IPS-NIHi11 (cell line): ENCODE results near the gene METTL1.

Experiments
- DNase-seq: peaks from one replicate; pipeline ENCODE4 v3.0.0; 2012; ENCODE audit warnings: mixed read lengths, low spot score

METTL1 gene

DNA sequence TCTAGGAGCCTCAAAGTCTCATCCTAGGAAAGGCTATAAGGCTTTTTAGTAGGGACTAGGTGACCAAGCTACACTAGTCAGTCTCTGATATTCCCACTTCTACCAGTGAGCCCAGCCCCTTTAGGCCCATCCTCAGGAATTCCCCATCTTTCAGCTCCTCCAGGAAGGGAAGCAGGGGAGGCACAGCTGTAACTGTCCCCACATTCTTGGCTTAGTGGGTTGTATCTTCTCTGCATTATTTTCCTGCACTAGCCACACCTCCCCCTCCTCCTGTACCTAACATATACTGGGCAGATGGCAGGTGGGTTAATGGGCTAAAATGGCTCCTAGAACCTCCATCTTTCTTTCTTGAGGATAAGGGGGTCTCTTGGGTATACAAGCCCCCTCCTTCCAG lies 4.6 kb downstream of the METTL1 start:
- DNase-seq: no peak

DNA sequence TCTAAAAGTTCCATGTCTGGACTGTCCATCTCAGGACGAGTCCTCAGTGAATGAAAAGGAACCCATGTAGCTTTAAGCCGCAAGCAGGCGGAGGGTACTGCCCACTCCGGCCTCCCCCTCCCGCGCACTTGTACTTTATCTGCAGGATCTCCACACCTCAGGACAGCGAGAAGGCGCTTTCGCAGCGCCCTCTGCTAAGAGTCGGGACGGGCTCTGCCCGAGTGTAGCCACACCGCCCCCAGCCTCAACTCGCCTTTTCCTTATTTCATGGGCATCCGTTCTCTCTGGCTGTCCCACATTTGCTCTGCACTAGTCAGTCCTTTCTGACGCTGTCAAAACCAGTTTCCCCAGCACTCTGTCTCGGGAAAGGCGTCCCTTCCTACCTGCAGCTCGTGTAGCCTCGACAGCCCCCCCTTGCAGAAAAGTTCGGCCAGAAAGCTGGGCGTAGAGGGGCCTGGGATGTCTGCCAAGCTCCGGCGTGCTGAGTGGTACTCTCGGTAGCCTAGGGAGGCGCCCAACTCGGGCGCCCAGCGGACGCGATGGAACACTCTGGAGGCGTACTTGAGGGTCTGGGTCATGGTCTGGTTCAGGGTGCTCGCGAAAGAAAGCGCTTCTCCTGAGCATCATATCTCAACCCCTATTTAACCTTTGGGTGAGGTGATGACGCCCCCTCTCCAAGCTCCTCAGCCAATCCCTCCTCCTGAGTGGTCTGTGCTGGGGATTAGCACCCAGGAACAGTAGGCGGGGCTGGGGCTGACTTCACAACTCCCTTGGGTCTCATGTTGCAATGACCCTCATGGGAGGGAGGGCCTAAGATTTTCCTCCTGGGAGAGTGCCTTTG lies 5.2 kb downstream of the METTL1 start, which contains the start of gene CYP27B1:
Gene CYP27B1, minus strand, starts transcription at position 615 of the 841 bp plus-strand sequence. Its CDS starts 37 bp downstream, at position 578.
- peak; percentile 63 for DNase-seq

- peak; percentile 18 for DNase-seq
Observed at GRCh38 chr12:57765698-57766463, 6.0 kb downstream of the METTL1 start.

DNA sequence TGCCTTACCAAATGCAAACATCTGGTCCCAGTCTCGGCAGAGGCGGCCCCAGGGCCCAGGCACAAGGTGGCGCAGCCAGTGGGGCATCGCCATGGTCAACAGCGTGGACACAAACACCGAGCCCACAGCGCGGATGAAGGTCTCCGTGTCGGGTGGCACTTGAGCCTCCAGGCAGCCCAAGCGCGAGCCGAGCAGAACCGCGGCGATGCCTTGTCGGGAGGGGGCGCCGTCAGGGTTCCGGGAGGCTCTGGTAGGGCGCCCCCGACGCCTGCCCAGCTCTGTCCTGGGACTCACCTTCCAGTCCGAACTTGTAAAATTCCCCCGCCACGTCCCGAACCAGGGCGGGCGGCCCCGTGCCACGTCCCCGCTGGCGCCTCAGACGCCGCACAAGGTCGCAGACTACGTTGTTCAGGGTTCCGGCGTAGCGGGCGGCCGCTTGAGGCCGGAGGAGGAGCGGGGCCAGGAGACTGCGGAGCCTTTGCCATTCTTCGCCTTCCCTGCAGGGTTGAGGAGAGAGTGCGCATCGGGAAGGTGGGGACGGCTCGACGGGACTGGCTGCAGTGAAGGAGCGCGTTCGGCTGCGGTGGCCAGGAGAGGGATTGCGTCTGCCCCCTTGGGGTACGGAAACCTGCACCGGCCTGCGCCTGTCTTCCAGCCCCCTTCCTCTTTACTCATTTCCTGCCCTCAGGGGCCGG lies 6.8 kb downstream of the METTL1 start:
- peak; percentile 66 for DNase-seq

DNA sequence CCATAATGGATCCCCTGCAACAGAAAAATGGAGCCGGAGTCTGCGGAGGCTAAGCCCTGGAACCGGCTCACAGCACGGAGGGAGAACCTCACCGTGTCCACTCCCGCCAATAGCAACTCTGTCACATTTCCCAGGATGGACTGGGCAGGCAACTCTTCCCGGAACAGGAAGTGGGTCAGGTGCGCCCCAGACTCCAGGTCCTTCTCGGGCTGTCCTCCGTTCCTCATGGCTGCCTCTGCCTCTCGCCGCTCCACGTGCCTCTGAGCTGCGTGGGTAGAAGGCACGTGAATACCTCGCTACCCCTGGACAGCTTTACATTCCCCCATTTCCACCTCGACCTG lies 7.3 kb downstream of the METTL1 start:
- peak; percentile 31 for DNase-seq

DNA sequence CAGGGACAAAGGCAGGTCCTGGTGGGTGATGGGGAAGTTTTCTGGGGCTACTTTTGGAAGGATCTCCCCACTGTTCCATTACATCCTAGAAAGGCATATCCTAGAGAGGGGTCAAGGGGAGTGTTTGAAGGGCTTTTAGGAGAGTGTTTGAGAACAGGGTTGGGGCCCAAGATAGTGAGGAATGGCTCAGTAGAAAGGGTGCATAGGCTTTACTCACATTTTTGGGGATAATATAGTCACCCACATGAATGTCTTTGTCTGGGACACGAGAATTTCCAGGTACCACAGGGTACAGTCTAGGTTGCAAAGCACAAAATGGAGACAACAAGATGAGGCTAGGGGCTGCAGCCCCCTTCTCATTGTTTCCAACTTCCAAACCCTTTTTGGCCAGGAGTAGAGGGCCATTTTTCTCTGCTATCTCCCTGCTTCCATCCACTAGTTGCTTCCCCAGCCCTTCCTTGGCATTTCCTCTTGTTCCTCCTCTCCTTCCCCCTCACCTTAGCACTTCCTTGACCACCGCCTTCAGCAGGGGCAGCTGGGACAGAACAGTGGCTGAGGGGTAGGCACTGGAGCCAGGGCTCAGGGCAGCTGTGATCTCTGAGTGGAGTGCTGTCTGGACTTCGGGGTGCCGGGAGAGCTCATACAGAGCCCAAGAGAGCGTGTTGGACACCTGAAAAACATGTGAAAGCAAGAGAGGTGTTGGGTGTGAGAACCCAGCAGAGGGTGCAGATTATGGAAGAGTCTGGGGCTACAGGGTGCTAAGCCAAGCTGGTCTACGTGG lies 7.8 kb downstream of the METTL1 start:
- no peak for DNase-seq

DNA sequence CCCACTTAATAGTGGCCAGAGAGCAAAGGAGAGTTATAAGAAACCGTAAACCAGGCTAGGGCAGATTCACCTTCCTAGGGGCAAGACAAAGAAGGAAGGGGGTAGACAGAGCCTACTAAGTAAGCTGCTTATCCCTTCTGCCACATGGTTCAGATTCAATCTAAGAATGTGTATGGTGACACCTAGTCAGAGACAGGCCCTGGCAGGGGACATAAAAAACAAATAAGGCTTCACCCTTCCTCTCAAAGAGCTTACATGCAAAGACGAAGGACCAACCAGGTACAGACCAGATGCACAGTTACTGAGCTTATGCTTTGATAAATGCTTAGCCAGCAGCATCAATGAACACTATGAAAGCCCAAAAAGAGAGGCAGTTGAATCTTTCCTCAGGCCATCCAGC lies 9.4 kb downstream of the METTL1 start:
- no peak for DNase-seq

DNA sequence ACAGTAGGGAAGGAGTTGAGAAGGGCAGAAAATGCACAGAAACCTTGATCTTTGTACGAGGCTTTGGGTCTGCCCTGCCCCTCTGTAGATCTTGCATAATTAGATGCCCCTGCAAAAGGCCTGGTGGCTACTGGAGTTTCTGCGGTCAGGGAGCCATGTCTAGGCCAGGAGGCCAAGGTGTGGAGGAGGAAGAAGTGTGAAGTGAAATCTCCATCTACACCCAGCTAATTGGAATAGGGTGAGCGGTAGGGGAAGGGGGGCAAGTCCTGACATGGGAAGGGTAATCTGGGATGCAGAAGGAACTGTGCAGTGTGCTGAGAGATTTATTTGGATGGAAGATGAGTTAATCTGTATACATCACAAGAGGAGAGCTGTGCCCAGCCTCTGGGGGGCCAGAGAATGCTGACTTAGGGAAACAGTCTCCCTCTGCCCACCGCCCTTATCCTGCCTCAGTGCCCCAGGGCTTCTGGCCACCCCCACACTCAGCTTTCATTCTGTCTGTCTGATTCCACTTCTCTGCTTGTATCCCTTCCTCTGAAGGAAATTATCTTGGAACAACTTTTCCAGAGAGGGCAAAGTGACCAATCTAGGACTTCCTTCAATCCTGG lies 10.4 kb downstream of the METTL1 start:
- no peak for DNase-seq

- DNase-seq: peak; percentile 77
Observed at GRCh38 chr12:57760347-57760982, 11.4 kb downstream of the METTL1 start.

DNA sequence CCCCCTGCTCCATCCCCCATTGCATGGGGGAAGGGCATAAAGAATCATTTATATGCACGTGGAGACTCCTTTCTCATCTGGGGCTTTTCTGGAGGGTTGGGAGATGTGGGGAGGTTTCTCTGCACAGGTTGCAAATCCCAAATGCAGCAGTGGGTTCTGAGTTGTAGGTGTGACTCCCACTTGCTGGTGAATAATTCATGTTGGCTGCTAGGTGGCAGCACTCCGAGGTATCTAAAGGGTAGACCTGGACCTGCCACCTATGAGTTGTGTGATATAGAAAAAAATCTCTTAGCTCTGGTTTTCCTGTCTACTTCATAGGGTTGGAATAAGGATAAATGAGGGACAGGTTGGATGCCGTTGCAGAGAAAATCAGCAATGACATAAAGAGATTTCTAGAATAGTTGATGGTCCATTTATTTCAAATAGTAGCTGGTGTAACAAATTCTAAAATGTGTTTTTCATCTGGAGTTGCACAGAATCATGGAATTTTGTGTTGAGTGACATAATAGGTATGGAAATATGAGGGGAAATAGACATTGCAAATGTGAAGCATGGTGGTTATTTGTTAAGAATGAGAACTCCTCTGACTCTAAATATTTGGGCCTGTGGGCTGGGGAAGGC lies 12.4 kb downstream of the METTL1 start:
- DNase-seq: peak; percentile 42

DNA sequence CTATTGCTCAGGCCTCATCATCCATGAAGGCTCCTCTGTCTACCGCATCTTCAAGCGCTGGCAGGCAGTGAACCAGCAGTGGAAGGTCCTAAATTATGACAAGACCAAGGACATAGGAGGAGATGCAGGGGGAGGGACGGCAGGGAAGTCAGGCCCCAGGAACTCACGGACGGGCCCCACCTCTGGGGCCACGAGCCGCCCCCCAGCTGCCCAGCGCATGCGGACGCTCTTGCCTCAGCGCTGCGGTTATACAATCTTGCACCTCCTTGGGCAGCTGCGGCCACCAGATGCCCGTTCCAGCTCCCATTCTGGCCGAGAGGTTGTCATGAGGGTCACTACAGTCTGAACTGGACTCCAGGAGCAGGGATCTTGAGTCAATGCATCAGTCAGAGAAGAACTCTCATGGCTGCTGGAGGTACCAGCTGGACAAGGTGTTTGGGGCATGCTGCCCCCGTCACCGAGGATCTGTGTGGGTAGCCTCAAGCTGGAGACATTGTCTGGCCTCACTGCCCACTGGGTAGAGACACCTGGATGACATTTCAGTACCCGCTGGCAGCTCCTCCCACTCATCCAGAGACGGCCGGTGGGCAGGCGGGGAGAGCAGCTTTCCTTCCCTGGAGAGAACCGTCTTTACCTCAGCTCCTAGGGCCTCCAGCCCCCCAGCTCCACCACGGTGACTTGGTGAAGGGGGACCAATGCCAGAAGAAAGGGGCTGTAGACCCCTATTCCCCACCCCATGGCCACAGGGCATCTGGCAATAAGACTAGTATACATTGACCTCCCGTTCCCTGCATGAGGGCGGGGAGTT lies 13.1 kb downstream of the METTL1 start:
- no peak for DNase-seq

- DNase-seq: no peak
Observed at GRCh38 chr12:57757771-57758170, 14.1 kb downstream of the METTL1 start.

GRCh38 chr12:57756406-57757341 lies 15.2 kb downstream of the METTL1 start:
- peak; percentile 82 for DNase-seq

- DNase-seq: peak; percentile 49
Observed at GRCh38 chr12:57755454-57756372, 16.2 kb downstream of the METTL1 start.

- DNase-seq: peak; percentile 18
Observed at GRCh38 chr12:57755194-57755453, 16.8 kb downstream of the METTL1 start.

DNA sequence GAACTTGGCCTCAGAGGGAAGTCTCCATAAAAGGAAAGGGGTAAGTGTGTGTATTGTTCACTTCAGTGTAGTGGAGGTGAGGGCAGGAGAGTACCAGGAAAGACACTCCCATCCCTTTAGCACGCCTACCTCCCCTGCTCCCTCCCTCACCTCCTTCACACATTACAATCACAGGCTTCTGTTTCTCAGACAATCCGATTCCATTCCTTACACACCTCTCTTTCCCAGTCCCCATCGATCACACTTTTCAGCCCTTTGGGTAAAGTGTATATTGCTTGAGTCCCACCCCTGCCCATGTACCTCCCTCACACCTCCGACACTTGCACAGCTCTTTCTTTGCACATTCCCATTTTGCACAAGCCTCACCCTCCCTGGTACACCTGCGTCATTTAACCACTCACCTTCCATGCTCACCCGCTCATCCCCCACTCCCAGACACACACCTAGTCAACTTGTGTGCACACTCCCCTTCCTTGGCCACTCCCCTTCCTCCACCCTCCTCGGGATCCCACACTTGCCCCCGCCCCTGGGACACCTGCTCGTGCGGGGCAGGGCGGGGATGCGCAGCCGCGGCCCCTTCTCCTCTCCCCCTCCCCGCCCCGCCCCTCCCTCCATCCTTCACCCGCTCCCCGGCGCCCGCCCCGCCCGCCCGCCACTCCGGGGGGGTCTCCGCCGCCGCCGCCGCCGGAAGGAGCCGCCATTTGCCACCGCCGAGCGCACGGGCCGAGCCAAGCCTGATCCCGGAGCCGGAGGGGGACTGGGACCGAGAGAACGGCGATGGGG lies 17.3 kb downstream of the METTL1 start, which contains the start of gene MARCHF9:
Gene MARCHF9, plus strand, starts transcription at position 693 of the 783 bp plus-strand sequence. CDS start 426 bp downstream, outside the sequence.
- DNase-seq: peak; percentile 78
